ENCODE results near the gene IFNL1. TPM values are rescaled to one million over a fixed set of nuclear protein-coding genes. Genes with fewer than 3 reads are reported as not detected.

IFNL1 gene
- total and polyA plus RNA-seq, 9 of the 15 experiments (the other 6 are each of a cell fraction or from before 2014, with no cell fraction given): not detected

GRCh38 chr19:39341719-39342604, 45.8 kb downstream of the IFNL1 start, which contains the start of gene SAMD4B (continued):
- TF ChIP-seq DLX4 (CRISPR knock-in tag; IDR thresholded peaks at IDR 0.05) (no peak), DMBX1 (CRISPR knock-in tag; IDR thresholded peaks at IDR 0.05; ENCODE audit: borderline replicate concordance) (no peak), NR4A1 (CRISPR knock-in tag; IDR thresholded peaks at IDR 0.05) (no peak), NR4A1 (tag; IDR thresholded peaks at IDR 0.05) (no peak), HNRNPL (IDR thresholded peaks at IDR 0.05; ENCODE audit: low read depth, low read length) (no peak), ZNF57 (CRISPR knock-in tag; IDR thresholded peaks at IDR 0.05) (no peak), NR2C1 (IDR thresholded peaks at IDR 0.05) (no peak; the same call in 1 of the 2 replicates), NR2C1 (tag; IDR thresholded peaks at IDR 0.05) (no peak), ZBED1 (IDR thresholded peaks at IDR 0.05) (no peak), GTF3C2 (IDR thresholded peaks at IDR 0.05; ENCODE audit: borderline replicate concordance, extremely low read depth, insufficient read length) (no peak), MAFK (IDR thresholded peaks at IDR 0.05; ENCODE audit: low read length) (no peak; the same call in 1 of the 2 replicates), FOXA1 (IDR thresholded peaks at IDR 0.05; ENCODE audit: borderline replicate concordance) (no peak), JUND (IDR thresholded peaks at IDR 0.05; ENCODE audit: borderline replicate concordance, low read depth, low read length) (peak; percentile 27; the same call in 1 of the 2 replicates), JUND (tag; IDR thresholded peaks at IDR 0.05; ENCODE audit: borderline replicate concordance, low read depth, low read length) (no peak; the same call in 2 of the 3 replicates), E2F4 (CRISPR knock-in tag; IDR thresholded peaks at IDR 0.05; ENCODE audit: low read depth) (peak; percentile 73; the same call in 1 of the 2 replicates), GATAD2A (IDR thresholded peaks at IDR 0.05) (no peak), NFE2 (IDR thresholded peaks at IDR 0.05; ENCODE audit: low read depth) (peak; percentile 51), PRMT5 (CRISPR knock-in tag; IDR thresholded peaks at IDR 0.05) (no peak), HES1 (IDR thresholded peaks at IDR 0.05; ENCODE audit: low read depth) (no peak), MXI1 (IDR thresholded peaks at IDR 0.05; ENCODE audit: low read depth, low read length) (peak; percentile 84), FIP1L1 (IDR thresholded peaks at IDR 0.05; ENCODE audit: low read depth, low read length, poor library complexity, severe bottlenecking) (no peak), KLF16 (IDR thresholded peaks at IDR 0.05) (no peak), RBM39 (optimal IDR thresholded peaks at IDR 0.05; ENCODE audit: low read depth, low read length) (no peak), RBM17 (IDR thresholded peaks at IDR 0.05; ENCODE audit: borderline replicate concordance, low read depth, low read length) (no peak)
